Thymus (tissue), 11 donors: ENCODE results near the gene DGCR2. TPM values are rescaled to one million over a fixed set of nuclear protein-coding genes. Genes with fewer than 3 reads are reported as not detected.
"Not testable (repeated sequence)": the region's sequence is repeated elsewhere in the genome, so short reads cannot be mapped to it uniquely, and the experiment has no call there.

Experiments used
- DNase-seq, 9 donors: peaks; one replicate each; pipeline ENCODE4 v3.0.0-alpha.2; 2013; ENCODE audit warnings: low spot score in 9 of 9, low read depth in 6 of 9, missing footprints in 1 of 9
- H3K27ac ChIP-seq, 2 donors: one replicate each; pipeline ENCODE4 v1.5.1; 2013; ENCODE audit warnings: control low read depth in 1 of 2, low read depth in 1 of 2, low read length in 1 of 2, mild to moderate bottlenecking in 1 of 2, moderate library complexity in 1 of 2
- H3K27me3 ChIP-seq, 2 donors: one replicate each; pipeline ENCODE4 v1.5.1; 2013; ENCODE audit warnings: low read length in 1 of 2; ENCODE audit not compliant: control insufficient read depth in 2 of 2, insufficient read depth in 1 of 2
- H3K36me3 ChIP-seq, 2 donors: one replicate each; pipeline ENCODE4 v1.5.1; 2013; ENCODE audit warnings: low read length in 1 of 2, mild to moderate bottlenecking in 1 of 2, moderate library complexity in 1 of 2; ENCODE audit not compliant: control insufficient read depth in 2 of 2, insufficient read depth in 2 of 2
- H3K4me1 ChIP-seq, 2 donors: one replicate each; pipeline ENCODE4 v1.5.1; 2013; ENCODE audit warnings: low read length in 2 of 2; ENCODE audit not compliant: control insufficient read depth in 2 of 2, insufficient read depth in 2 of 2
- H3K4me3 ChIP-seq, 2 donors: one replicate each; pipeline ENCODE4 v1.5.1; 2013; ENCODE audit warnings: low read length in 2 of 2, control low read depth in 1 of 2, mild to moderate bottlenecking in 1 of 2
- H3K9me3 ChIP-seq, 2 donors: one replicate each; pipeline ENCODE4 v1.5.1; 2013; ENCODE audit warnings: low read length in 1 of 2, mild to moderate bottlenecking in 1 of 2; ENCODE audit not compliant: control insufficient read depth in 2 of 2, insufficient read depth in 1 of 2
- WGBS: extraction: QIAGEN DNeasy Blood & Tissue Kit; methylation state at CpG from one replicate; pipeline ENCODE4 v1.1.7; 2013; 5-methylcytosine and 5-hydroxymethylcytosine counted together
- polyA plus RNA-seq: library from polyadenylated mRNA; stranded (reverse); fragments of 200-250 nt; gene quantifications from one replicate; pipeline ENCODE4 v1.2.3, GENCODE V29; 2013
- total RNA-seq: library from RNA; stranded (reverse); fragments of 120-200 nt; gene quantifications from one replicate; pipeline ENCODE4 v1.2.4, GENCODE V29; 2013
- donor health status: healthy.

The DGCR2 gene
- total and polyA plus RNA-seq, 2 donors, result 17.8 to 24.1 TPM

GRCh38 chr22:19011075-19011474 is 111.1 kb downstream of the DGCR2 start:
- no peaks in the 10 kb centered on the region for H3K27me3 ChIP-seq
- 87% methylated on average over 2 of the region's 2 CpGs for WGBS
- no peaks in the 10 kb centered on the region for H3K9me3 ChIP-seq
- no peak overlapping the region for H3K4me3 ChIP-seq
- no peaks in the 10 kb centered on the region for H3K36me3 ChIP-seq
- H3K4me1 ChIP-seq, result no peaks in the 10 kb centered on the region
- H3K27ac ChIP-seq, result no peak overlapping the region
- DNase-seq, result no peak

DNA sequence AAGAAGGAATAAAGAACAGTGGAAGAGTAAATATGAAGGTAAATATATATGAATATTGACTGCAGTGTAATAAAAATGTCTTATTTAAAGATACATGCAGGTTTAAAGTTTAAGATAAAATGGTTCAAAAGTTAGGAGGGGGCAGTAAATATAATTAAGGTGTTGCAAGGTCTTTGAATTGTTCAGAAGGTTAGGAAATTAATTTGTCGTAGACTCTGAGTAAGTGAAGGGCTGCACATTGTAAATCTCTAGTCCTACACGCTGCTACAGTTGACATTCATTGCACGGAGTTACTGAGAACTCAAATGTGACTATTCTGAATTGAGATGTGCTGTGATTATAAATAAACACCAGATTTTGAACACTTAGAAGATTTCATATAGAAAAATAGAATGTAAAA is 116.3 kb downstream of the DGCR2 start:
- H3K4me1 ChIP-seq, result no peaks in the 10 kb centered on the region
- H3K9me3 ChIP-seq, result no peaks in the 10 kb centered on the region
- DNase-seq, result no peak
- H3K27me3 ChIP-seq, result no peaks in the 10 kb centered on the region
- WGBS, result 96% methylated on average over 3 of the region's 3 CpGs
- no peaks in the 10 kb centered on the region for H3K36me3 ChIP-seq
- H3K27ac ChIP-seq, result no peak overlapping the region
- no peak overlapping the region for H3K4me3 ChIP-seq

GRCh38 chr22:19004471-19004870 is 117.7 kb downstream of the DGCR2 start:
- WGBS, result 94% methylated on average over 4 of the region's 4 CpGs
- no peaks in the 10 kb centered on the region for H3K36me3 ChIP-seq
- no peaks in the 10 kb centered on the region for H3K9me3 ChIP-seq
- no peak for DNase-seq
- no peaks in the 10 kb centered on the region for H3K27me3 ChIP-seq
- no peaks in the 10 kb centered on the region for H3K4me1 ChIP-seq
- no peak overlapping the region for H3K27ac ChIP-seq
- no peak overlapping the region for H3K4me3 ChIP-seq

GRCh38 chr22:19003508-19003907 is 118.7 kb downstream of the DGCR2 start:
- H3K27me3 ChIP-seq, result peaks cover 0 to 8% of the 10 kb centered on the region in 2 donors
- no peaks in the 10 kb centered on the region for H3K9me3 ChIP-seq

GRCh38 chr22:19002684-19003038 is 119.6 kb downstream of the DGCR2 start:
- 75% methylated on average over 5 of the region's 5 CpGs for WGBS

More at GRCh38 chr22:19003508-19003907, 118.7 kb downstream of the DGCR2 start:
- Histone ChIP-seq H3K36me3 (no peaks in the 10 kb centered on the region), H3K27ac (no peak overlapping the region), H3K4me3 (no peak overlapping the region), H3K4me1 (no peaks in the 10 kb centered on the region)
- no peak for DNase-seq

DNA sequence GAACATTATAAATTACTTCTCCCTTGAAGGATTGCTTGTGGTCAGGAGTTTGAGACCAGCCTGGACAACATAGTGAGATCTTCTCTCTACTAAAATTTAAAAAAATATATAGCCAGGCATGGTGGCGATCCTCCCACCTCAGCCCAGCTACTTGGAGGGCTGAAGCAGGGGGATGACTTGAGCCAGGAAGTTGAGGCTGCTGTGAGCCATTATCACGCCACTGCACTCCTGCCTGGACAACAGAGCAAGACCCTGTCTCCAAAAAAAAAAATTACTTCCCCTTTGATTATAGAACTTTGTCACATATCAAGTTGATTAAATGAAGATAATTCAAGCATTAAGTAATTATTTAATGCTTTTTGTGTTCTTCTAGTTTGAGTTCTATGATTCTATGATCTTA is 121.0 kb downstream of the DGCR2 start:
- Histone ChIP-seq H3K4me1 (no peaks in the 10 kb centered on the region), H3K9me3 (no peaks in the 10 kb centered on the region), H3K27me3 (peaks cover 0 to 21% of the 10 kb centered on the region in 2 donors), H3K36me3 (no peaks in the 10 kb centered on the region), H3K4me3 (no peak overlapping the region), H3K27ac (no peak overlapping the region)
- no peak for DNase-seq
- 86% methylated on average over 2 of the region's 2 CpGs for WGBS

More at GRCh38 chr22:19002684-19003038, 119.6 kb downstream of the DGCR2 start:
- Histone ChIP-seq H3K27me3 (peaks cover 0 to 15% of the 10 kb centered on the region in 2 donors), H3K9me3 (no peaks in the 10 kb centered on the region), H3K27ac (no peak overlapping the region), H3K4me1 (no peaks in the 10 kb centered on the region), H3K36me3 (no peaks in the 10 kb centered on the region), H3K4me3 (no peak overlapping the region)
- no peak for DNase-seq

DNA sequence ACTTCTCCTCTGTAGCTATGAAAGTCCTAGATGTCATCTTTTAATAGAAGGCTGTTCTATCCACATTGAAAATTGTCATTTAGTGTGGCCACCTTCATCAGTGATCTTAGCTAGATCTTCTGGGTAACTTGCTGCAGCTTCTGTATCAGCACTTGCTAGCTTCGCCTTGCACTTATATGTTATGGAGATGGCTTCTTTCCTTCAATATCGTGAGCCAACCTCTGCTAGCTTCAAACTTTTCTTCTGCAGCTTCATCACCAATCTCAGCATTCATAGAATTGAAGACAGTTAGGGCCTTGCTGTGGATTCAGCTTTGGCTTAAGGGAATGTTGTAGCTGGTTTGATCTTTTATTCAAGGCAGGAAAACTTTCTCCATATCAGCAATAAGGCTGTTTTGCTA is 122.1 kb downstream of the DGCR2 start:
- WGBS, result 91% methylated on average over 2 of the region's 2 CpGs
- DNase-seq, H3K9me3 ChIP-seq, H3K27ac ChIP-seq, H3K36me3 ChIP-seq, H3K4me3 ChIP-seq, H3K4me1 ChIP-seq: not testable (repeated sequence)
- H3K27me3 ChIP-seq, result peaks cover 0 to 21% of the 10 kb centered on the region in 2 donors

DNA sequence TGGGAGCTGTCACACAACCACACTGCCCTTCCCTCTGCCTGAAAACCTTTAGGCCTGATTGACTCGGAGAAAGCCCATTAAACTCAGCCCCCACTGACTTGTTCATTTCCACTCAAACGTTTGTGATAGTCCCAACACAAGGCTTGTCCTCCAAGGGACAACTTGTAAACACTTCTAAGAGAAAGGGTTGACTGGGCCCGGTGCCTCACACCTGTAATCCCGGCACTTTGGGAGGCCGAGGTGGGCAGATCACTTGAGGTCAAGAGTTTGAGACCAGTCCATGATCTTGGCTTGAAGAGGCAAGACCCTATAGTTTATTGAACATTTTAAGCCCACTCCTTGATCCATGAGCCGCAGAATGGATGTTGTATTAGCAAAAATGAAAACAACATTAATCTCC is 122.8 kb downstream of the DGCR2 start:
- H3K27ac ChIP-seq, result no peak overlapping the region
- no peaks in the 10 kb centered on the region for H3K9me3 ChIP-seq
- no peak for DNase-seq
- H3K27me3 ChIP-seq, result peaks cover 0 to 23% of the 10 kb centered on the region in 2 donors
- no peak overlapping the region for H3K4me3 ChIP-seq
- H3K36me3 ChIP-seq, result no peaks in the 10 kb centered on the region
- H3K4me1 ChIP-seq, result no peaks in the 10 kb centered on the region
- 75% methylated on average over 6 of the region's 6 CpGs for WGBS

DNA sequence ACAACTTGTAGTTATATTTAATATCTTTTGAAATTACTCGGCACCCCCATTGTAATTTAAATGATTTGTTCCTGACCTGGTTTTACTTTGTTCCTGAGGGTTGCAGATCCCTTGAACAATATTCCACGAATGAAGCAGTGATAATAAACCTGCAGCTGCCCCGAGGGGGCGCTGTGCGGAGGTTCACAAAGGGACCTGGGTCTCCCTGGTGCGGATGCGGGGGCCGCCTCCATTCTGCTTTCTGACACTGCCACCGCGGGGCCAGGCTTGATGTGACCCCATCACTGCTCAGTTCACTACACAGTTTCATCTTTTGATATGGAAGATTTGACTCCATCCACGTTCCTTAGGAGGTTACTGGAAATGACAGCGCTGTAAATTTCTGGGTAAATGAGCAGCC is 123.2 kb downstream of the DGCR2 start:
- no peak for DNase-seq
- Histone ChIP-seq H3K4me1 (no peaks in the 10 kb centered on the region), H3K9me3 (no peaks in the 10 kb centered on the region), H3K27me3 (peaks cover 0 to 23% of the 10 kb centered on the region in 2 donors), H3K36me3 (no peaks in the 10 kb centered on the region), H3K4me3 (no peak overlapping the region), H3K27ac (no peak overlapping the region)
- 33% methylated on average over 12 of the region's 12 CpGs for WGBS

DNA sequence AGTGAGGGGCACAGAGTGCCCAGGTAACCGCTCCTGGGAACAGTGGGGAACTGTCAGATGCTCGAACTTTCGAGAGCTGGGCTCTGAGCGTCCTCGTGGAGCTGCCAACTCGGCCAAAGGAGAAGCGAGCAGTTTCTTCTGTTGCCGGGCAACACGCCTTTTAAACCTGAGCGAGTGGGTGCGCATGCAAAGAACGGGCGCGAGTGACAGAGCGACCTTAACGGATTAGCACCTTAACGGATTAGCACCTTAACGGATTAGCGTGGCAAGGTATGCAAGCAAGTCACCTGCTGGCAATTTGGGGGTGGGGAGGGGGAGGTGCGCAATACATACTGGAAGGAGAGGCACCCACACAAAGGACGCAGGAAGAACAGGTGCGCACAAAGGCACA is 124.3 kb downstream of the DGCR2 start:
- H3K27ac ChIP-seq, result no peak overlapping the region
- H3K27me3 ChIP-seq, result peaks cover 0 to 23% of the 10 kb centered on the region in 2 donors
- H3K4me1 ChIP-seq, result no peaks in the 10 kb centered on the region
- H3K36me3 ChIP-seq, result no peaks in the 10 kb centered on the region
- 54% methylated on average over 22 of the region's 22 CpGs for WGBS
- no peaks in the 10 kb centered on the region for H3K9me3 ChIP-seq
- no peak for DNase-seq
- H3K4me3 ChIP-seq, result no peak overlapping the region
